Stimulated activated CD8-positive, alpha-beta memory T cell treated with anti-CD3 and anti-CD28 coated beads, Interleukin-12 subunit alpha, Interleukin-12 subunit beta, amount 100 ng/mL, for 1 hour (primary cell): ENCODE results near the gene ICA1.
A peak's percentile ranks its signal among the peaks of the same experiment; 100 is the strongest.
"Not testable (repeated sequence)": the region's sequence is repeated elsewhere in the genome, so short reads cannot be mapped to it uniquely, and the experiment has no call there.

ENCODE experiments used
- DNase-seq: peaks from one replicate; pipeline ENCODE4 v3.0.0-alpha.2; 2020; ENCODE audit warnings: low read depth

The ICA1 gene

GRCh38 chr7:8261711-8262695, at the start of gene ICA1:
TSS of gene ICA1 (minus strand) at chr7:8262167. CDS start at chr7:8235926, 26,241 bp downstream.
- DNase-seq = no peak

GRCh38 chr7:8310876-8311275, 48.9 kb upstream of the ICA1 start:
- DNase-seq = no peak

GRCh38 chr7:8305625-8306388, 43.8 kb upstream of the ICA1 start:
- DNase-seq = no peak

- DNase-seq = no peak
These were observed 43.1 kb upstream of the ICA1 start for GRCh38 chr7:8305104-8305503.

- DNase-seq = no peak
These were observed 42.0 kb upstream of the ICA1 start for GRCh38 chr7:8303904-8304528.

- DNase-seq = not testable (repeated sequence)
These were observed 35.1 kb upstream of the ICA1 start for GRCh38 chr7:8297023-8297422.

GRCh38 chr7:8296362-8296659, 34.3 kb upstream of the ICA1 start:
- no peak for DNase-seq

- DNase-seq = peak; percentile 19
These were observed 33.8 kb upstream of the ICA1 start for GRCh38 chr7:8295638-8296361.

- no peak for DNase-seq
These were observed 29.6 kb upstream of the ICA1 start for GRCh38 chr7:8291397-8292141.

- DNase-seq = no peak
These were observed 28.8 kb upstream of the ICA1 start for GRCh38 chr7:8290645-8291308.

GRCh38 chr7:8286118-8286517, 24.2 kb upstream of the ICA1 start:
- no peak for DNase-seq

GRCh38 chr7:8285155-8285554, 23.2 kb upstream of the ICA1 start:
- DNase-seq = no peak

GRCh38 chr7:8284606-8285005, 22.6 kb upstream of the ICA1 start:
- DNase-seq = no peak

GRCh38 chr7:8283968-8284367, 22.0 kb upstream of the ICA1 start:
- DNase-seq = no peak

- DNase-seq = no peak
These were observed 20.9 kb upstream of the ICA1 start for GRCh38 chr7:8282871-8283270.

GRCh38 chr7:8282162-8282561, 20.2 kb upstream of the ICA1 start:
- no peak for DNase-seq

GRCh38 chr7:8278183-8278582, 16.2 kb upstream of the ICA1 start:
- no peak for DNase-seq

GRCh38 chr7:8277394-8277982, 15.5 kb upstream of the ICA1 start:
- no peak for DNase-seq

- DNase-seq = no peak
These were observed 12.6 kb upstream of the ICA1 start for GRCh38 chr7:8274589-8274988.

- DNase-seq = no peak
These were observed 10.0 kb upstream of the ICA1 start for GRCh38 chr7:8271960-8272359.
